Liver (tissue), 9 donors: ENCODE measurements around the gene IRF3. TPM values are rescaled to one million over a fixed set of nuclear protein-coding genes. Genes with fewer than 3 reads are reported as not detected.
A peak's percentile ranks its signal among the peaks of the same experiment; 100 is the strongest.

Experiments used
- DNase-seq: peaks from one replicate; pipeline ENCODE4 v3.0.0-alpha.2; 2017; ENCODE audit warnings: low spot score
- H3K27ac ChIP-seq, 2 donors: one replicate each; pipeline ENCODE4 v1.7.0; 2013; ENCODE audit warnings: inconsistent platforms in 2 of 2, low read length in 2 of 2, control low read depth in 1 of 2, low read depth in 1 of 2, mild to moderate bottlenecking in 1 of 2
- H3K27me3 ChIP-seq, 4 donors: one replicate each; pipeline versions ENCODE4 v1.6.1 to v1.7.0; 2013; ENCODE audit warnings: low read length in 3 of 4, inconsistent platforms in 1 of 4, mild to moderate bottlenecking in 1 of 4, moderate library complexity in 1 of 4; ENCODE audit not compliant: control insufficient read depth in 4 of 4, insufficient read depth in 4 of 4
- H3K36me3 ChIP-seq, 4 donors: one replicate each; pipeline versions ENCODE4 v1.6.1 to v1.7.0; 2013; ENCODE audit warnings: low read length in 3 of 4, mild to moderate bottlenecking in 3 of 4, low read depth in 1 of 4, moderate library complexity in 1 of 4; ENCODE audit not compliant: control insufficient read depth in 4 of 4, insufficient read depth in 3 of 4
- H3K4me1 ChIP-seq, 4 donors: one replicate each; pipeline versions ENCODE4 v1.6.1 to v1.7.0; 2013; ENCODE audit warnings: low read length in 3 of 4, mild to moderate bottlenecking in 3 of 4, moderate library complexity in 1 of 4; ENCODE audit not compliant: control insufficient read depth in 4 of 4, insufficient read depth in 4 of 4
- H3K4me3 ChIP-seq, 3 donors: one replicate each; pipeline versions ENCODE4 v1.6.1 to v1.7.0; 2013; ENCODE audit warnings: low read length in 3 of 3, control low read depth in 1 of 3, low read depth in 1 of 3, mild to moderate bottlenecking in 1 of 3
- H3K9ac ChIP-seq, 2 donors: one replicate each; pipeline ENCODE4 v1.7.0; 2013; ENCODE audit warnings: low read length in 2 of 2, mild to moderate bottlenecking in 2 of 2, moderate library complexity in 2 of 2, control low read depth in 1 of 2, low read depth in 1 of 2
- H3K9me3 ChIP-seq, 4 donors: one replicate each; pipeline versions ENCODE4 v1.6.1 to v1.7.0; 2013; ENCODE audit warnings: low read length in 3 of 4; ENCODE audit not compliant: control insufficient read depth in 4 of 4
- ATF3 ChIP-seq: IDR thresholded peaks from 2 replicates; pipeline ENCODE4 v1.6.1; 2016; ENCODE audit warnings: antibody characterized with exemption
- CTCF ChIP-seq: fragments of 150-350 bp; IDR thresholded peaks from 2 replicates; pipeline ENCODE4 v1.5.1; 2017; ENCODE audit warnings: improper control_type of control experiment, low read depth, low read length; ENCODE audit not compliant: missing input control
- EGR1 ChIP-seq, 2 donors: IDR thresholded peaks; 2 replicates each; pipeline ENCODE4 v1.6.1; 2016 to 2018; ENCODE audit warnings: antibody characterized with exemption in 2 of 2, low read depth in 2 of 2
- FOXA1 ChIP-seq: IDR thresholded peaks from 2 replicates; pipeline ENCODE4 v1.6.1; 2016; ENCODE audit warnings: antibody characterized with exemption
- FOXA2 ChIP-seq: IDR thresholded peaks from 2 replicates; pipeline ENCODE4 v1.6.1; 2016; ENCODE audit warnings: antibody characterized with exemption
- GABPA ChIP-seq, 2 donors: IDR thresholded peaks in 1 of 2; conservative IDR thresholded peaks in 1 of 2; 2 replicates each; pipeline ENCODE4 v1.6.1; 2016; ENCODE audit warnings: antibody characterized with exemption in 2 of 2, mild to moderate bottlenecking in 1 of 2, moderate library complexity in 1 of 2
- HNF4A ChIP-seq, 2 donors: conservative IDR thresholded peaks; 2 replicates each; pipeline ENCODE4 v1.6.1; 2016; ENCODE audit warnings: antibody characterized with exemption in 2 of 2, mild to moderate bottlenecking in 2 of 2
- HNF4G ChIP-seq: IDR thresholded peaks from 2 replicates; pipeline ENCODE4 v1.6.1; 2016; ENCODE audit warnings: antibody characterized with exemption
- JUND ChIP-seq, 2 donors: IDR thresholded peaks; 2 replicates each; pipeline ENCODE4 v1.6.1; 2016; ENCODE audit warnings: antibody characterized with exemption in 2 of 2
- MAX ChIP-seq: IDR thresholded peaks from 2 replicates; pipeline ENCODE4 v1.6.1; 2016; ENCODE audit warnings: antibody characterized with exemption
- NR2F2 ChIP-seq: IDR thresholded peaks from 2 replicates; pipeline ENCODE4 v1.6.1; 2016; ENCODE audit warnings: antibody characterized with exemption
- RAD21 ChIP-seq, 2 donors: IDR thresholded peaks; 2 replicates each; pipeline ENCODE4 v1.6.1; 2016; ENCODE audit warnings: antibody characterized with exemption in 2 of 2, mild to moderate bottlenecking in 2 of 2
- REST ChIP-seq: IDR thresholded peaks from 2 replicates; pipeline ENCODE4 v1.6.1; 2016; ENCODE audit warnings: antibody characterized with exemption, mild to moderate bottlenecking
- RXRA ChIP-seq, 2 donors: IDR thresholded peaks; 2 replicates each; pipeline ENCODE4 v1.6.1; 2017 to 2018; ENCODE audit warnings: antibody characterized with exemption in 2 of 2, mild to moderate bottlenecking in 1 of 2
- SP1 ChIP-seq: IDR thresholded peaks from 2 replicates; pipeline ENCODE4 v1.6.1; 2018; ENCODE audit warnings: antibody characterized with exemption, mild to moderate bottlenecking
- TAF1 ChIP-seq: conservative IDR thresholded peaks from 2 replicates; pipeline ENCODE4 v1.6.1; 2016; ENCODE audit warnings: antibody characterized with exemption, mild to moderate bottlenecking
- YY1 ChIP-seq: IDR thresholded peaks from 2 replicates; pipeline ENCODE4 v1.6.1; 2016; ENCODE audit warnings: antibody characterized with exemption, mild to moderate bottlenecking
- ZBTB33 ChIP-seq: IDR thresholded peaks from 2 replicates; pipeline ENCODE4 v1.6.1; 2016; ENCODE audit warnings: antibody characterized with exemption
- WGBS: extraction: QIAGEN DNeasy Blood & Tissue Kit; methylation state at CpG from one replicate; pipeline ENCODE4 v1.1.7; 2013; 5-methylcytosine and 5-hydroxymethylcytosine counted together
- polyA plus RNA-seq, 2 donors: library from polyadenylated mRNA; stranded (reverse) in 1 of 2; unstranded in 1 of 2; fragments of 200-250 nt in 1 of 2; fragments of >200 nt in 1 of 2; fragmentation: Nextera tagmentation in 1 of 2; extraction: Ambion mirVana in 1 of 2; gene quantifications; one replicate each; pipeline versions ENCODE4 v1.2.1 to v1.2.3, GENCODE V29; 2013 to 2015
- total RNA-seq, 2 donors: library from RNA; depleted of rRNA; stranded (reverse); fragments of >200 nt; gene quantifications; one replicate each; pipeline ENCODE4 v1.2.3, GENCODE V29; 2014
- donor health status: healthy.
- donor health status: healthy.
- donor health status: healthy.
- donor health status: healthy.
- donor health status: healthy.

Gene IRF3
- total and polyA plus RNA-seq, 4 donors: 18.2 to 33.6 (median 28.1) TPM

GRCh38 chr19:49642492-49643035, 23.1 kb downstream of the IRF3 start (continued):
- no peak for TF ChIP-seq ZBTB33

DNA sequence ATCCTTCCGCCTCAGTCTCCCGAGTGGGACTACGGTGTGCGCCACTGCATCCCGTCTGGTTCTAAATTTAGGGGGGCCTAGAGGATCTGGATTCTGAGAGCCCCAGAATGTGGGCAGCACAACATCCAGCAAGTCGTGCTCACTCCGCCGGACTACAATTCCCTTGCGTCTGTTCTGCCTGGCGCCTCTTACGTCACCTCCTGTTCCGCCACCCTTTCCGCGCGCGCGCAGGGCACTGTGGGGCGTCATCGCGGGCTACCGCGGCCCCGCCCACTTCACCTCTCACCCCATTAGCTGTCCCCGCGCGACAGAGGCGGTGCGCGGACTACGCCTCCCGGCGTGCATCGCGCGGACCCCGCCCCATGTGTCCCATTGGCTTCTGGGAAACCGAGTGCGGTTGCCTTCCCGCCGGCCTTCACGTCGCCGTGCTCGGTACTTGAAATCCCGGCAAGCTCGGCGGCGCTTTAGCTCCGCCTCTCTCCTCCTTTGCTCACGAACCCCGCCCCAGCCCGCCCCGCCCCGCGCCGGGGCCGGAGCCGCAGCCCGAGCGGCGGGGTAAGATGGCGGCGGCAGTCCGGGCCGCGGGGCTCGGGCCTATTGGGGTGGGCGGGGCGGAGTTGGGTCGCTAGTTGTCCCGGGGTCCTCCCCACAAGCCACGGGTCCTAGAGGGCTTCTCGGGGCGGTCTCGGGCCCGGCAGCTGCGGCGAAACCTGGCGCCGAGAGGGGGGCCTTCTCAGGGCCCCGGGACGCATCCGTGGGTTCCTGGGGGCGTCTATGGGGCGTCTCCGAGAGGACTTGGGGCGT, 23.8 kb downstream of the IRF3 start, which contains the start of gene SCAF1:
Gene SCAF1 (plus strand): TSS at position 522 of the 804 bp plus-strand sequence. CDS start 2,818 bp downstream, outside the sequence.
- H3K4me3 ChIP-seq: peak within 1 kb of the TSS; percentile 76 to 99 (median 81)
- DNase-seq: peak; percentile 98
- peaks cover 0 to 30% (median 17%) of the 10 kb centered on the region in 4 donors for H3K4me1 ChIP-seq
- TF ChIP-seq MAX (peak; percentile 42), ATF3 (peak; percentile 39), FOXA2 (no peak), SP1 (peak; percentile 97), HNF4G (no peak), GABPA (IDR thresholded peaks at IDR 0.05 in 1 of 2, conservative IDR thresholded peaks at IDR 0.05 in 1 of 2) (peak; percentile 64 to 90), EGR1 (IDR thresholded peaks at IDR 0.05; ENCODE audit: low read depth in 2 of 2) (no peak), JUND (IDR thresholded peaks at IDR 0.05) (peak; percentile 84 to 89), HNF4A (conservative IDR thresholded peaks at IDR 0.05) (no peak), RXRA (IDR thresholded peaks at IDR 0.05) (peak; percentile 77 to 82), FOXA1 (peak; percentile 72), REST (peak; percentile 35), ZBTB33 (peak; percentile 95), NR2F2 (peak; percentile 56), YY1 (peak; percentile 77), RAD21 (IDR thresholded peaks at IDR 0.05) (peak in 1 of 2 donors; percentile 25), CTCF (no peak), TAF1 (peak; percentile 9)
- H3K9ac ChIP-seq: peak within 1 kb of the TSS; percentile 82 to 98
- H3K27me3 ChIP-seq: no peaks in the 10 kb centered on the region
- H3K27ac ChIP-seq: peak within 1 kb of the TSS; percentile 93 to 98
- under 1% methylated on average over 87 of the region's 87 CpGs for WGBS
- peaks cover 2 to 7% (median 6%) of the 10 kb centered on the region in 4 donors for H3K36me3 ChIP-seq
- no peaks in the 10 kb centered on the region for H3K9me3 ChIP-seq
